Measurements from ENCODE around the gene SLC22A23. TPM values are rescaled to one million over a fixed set of nuclear protein-coding genes. Genes with fewer than 3 reads are reported as not detected.

Gene SLC22A23
- total RNA-seq, 1 experiment from 2014 or later: 6.8 TPM

DNA sequence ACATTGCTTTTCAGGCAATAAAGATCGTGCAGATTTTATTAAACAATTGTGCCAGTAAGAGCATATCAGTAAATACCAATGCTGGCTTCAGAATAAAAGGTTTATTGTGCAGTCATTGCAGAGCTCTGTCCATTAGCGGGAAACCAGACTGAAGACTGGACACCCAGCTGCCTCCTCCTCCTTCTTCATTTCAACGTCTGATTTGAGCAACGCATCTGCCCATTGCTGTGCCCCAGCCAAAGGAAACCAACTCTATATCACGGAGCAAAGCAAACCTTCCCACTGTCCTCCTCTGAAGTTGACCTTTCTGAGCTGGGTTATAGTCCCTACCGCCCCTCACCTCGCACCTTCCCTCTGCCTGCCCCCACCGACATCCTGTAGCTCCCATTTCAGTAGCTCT lies 80.8 kb downstream of the SLC22A23 start:
- peaks cover 21 to 22% of the 10 kb centered on the region in 2 experiments for H3K4me1 Mint-ChIP-seq
- Histone ChIP-seq H3K4me1 (ENCODE audit: insufficient read depth, low read length) (no peaks in the 10 kb centered on the region), H3K4me2 (ENCODE audit: insufficient read depth, insufficient read length, low read length) (no peak overlapping the region), H3K23me2 (ENCODE audit: insufficient read length, low read depth, low read length, poor library complexity, severe bottlenecking) (no peaks in the 10 kb centered on the region), H3K18ac (ENCODE audit: insufficient read length, low read depth, low read length) (no peak overlapping the region), H3K27me3 (ENCODE audit: insufficient read depth, low read length) (no peaks in the 10 kb centered on the region), H3K79me1 (ENCODE audit: insufficient read depth, low read depth, low read length, poor library complexity, severe bottlenecking) (no peaks in the 10 kb centered on the region), H4K91ac (ENCODE audit: insufficient read length, low read depth, low read length) (no peak overlapping the region), H2BK20ac (ENCODE audit: low read depth, low read length, poor library complexity, severe bottlenecking) (no peak overlapping the region), H2AK5ac (ENCODE audit: insufficient read length, low read length) (no peak overlapping the region), H3K4ac (ENCODE audit: low read depth, low read length) (no peak overlapping the region), H3K9me3 (ENCODE audit: control insufficient read depth, low read depth, low read length) (no peaks in the 10 kb centered on the region), H4K5ac (ENCODE audit: insufficient read length, low read depth, low read length) (no peak overlapping the region), H3K14ac (ENCODE audit: insufficient read depth, low read length) (no peak overlapping the region), H3K23ac (ENCODE audit: insufficient read length, low read depth, low read length) (no peak overlapping the region), H2AFZ (ENCODE audit: low read length) (no peak overlapping the region), H2BK15ac (ENCODE audit: low read depth, low read length) (no peak overlapping the region), H4K20me1 (ENCODE audit: control insufficient read depth, insufficient read depth, insufficient read length) (no peaks in the 10 kb centered on the region), H3K27ac (ENCODE audit: insufficient read length, low read depth, low read length) (no peak overlapping the region), H3T11ph (ENCODE audit: low read length) (no peak overlapping the region), H3K79me2 (ENCODE audit: insufficient read depth, low read length) (no peaks in the 10 kb centered on the region), H2BK120ac (ENCODE audit: low read depth, low read length, poor library complexity, severe bottlenecking) (no peak overlapping the region), H2BK12ac (ENCODE audit: insufficient read length, low read depth, low read length) (no peak overlapping the region), H3K56ac (ENCODE audit: insufficient read length, low read depth, low read length) (no peak overlapping the region), H3K9ac (ENCODE audit: extremely low read depth, insufficient read length, low read length) (no peak overlapping the region), H2BK5ac (ENCODE audit: insufficient read length, low read length) (no peak overlapping the region), H4K8ac (replicated peaks; ENCODE audit: insufficient read length, low read depth, low read length) (no peak overlapping the region)
- TF ChIP-seq CTCF (conservative IDR thresholded peaks at IDR 0.05): no peak
- H3K9me3 Mint-ChIP-seq: no peaks in the 10 kb centered on the region
- WGBS (ENCODE audit: extremely low coverage, insufficient read length, low lambda C conversion rate): no CpG with 5 or more reads among the region's 8 CpGs
- peaks cover 0 to 2% (median 0%) of the 10 kb centered on the region in 3 experiments; a peak in 2 of 7 replicates for H3K36me3 Mint-ChIP-seq (ENCODE audit: insufficient read depth in 1 of 3, low read depth in 3 of 3)
- no peak for DNase-seq
- no peaks in the 10 kb centered on the region for H3K27me3 Mint-ChIP-seq (ENCODE audit: low read depth)
- H3K27ac Mint-ChIP-seq: no peak overlapping the region; a peak in 2 of 7 replicates
- no peak overlapping the region for H3K4me3 Mint-ChIP-seq
